ENCODE measurements around the gene ARHGAP15.

The ARHGAP15 gene

GRCh38 chr2:143692967-143693366 lies 563.7 kb downstream of the ARHGAP15 start:
- TF ChIP-seq EP300 (IDR thresholded peaks at IDR 0.05; ENCODE audit: borderline replicate concordance) (no peak), FOXM1 (IDR thresholded peaks at IDR 0.05; ENCODE audit: borderline replicate concordance, low read depth) (no peak), TAF1 (IDR thresholded peaks at IDR 0.05; ENCODE audit: low read depth) (no peak), NFIC (IDR thresholded peaks at IDR 0.05) (no peak), CEBPB (IDR thresholded peaks at IDR 0.05) (no peak), CREB1 (IDR thresholded peaks at IDR 0.05; ENCODE audit: low read depth) (no peak), TCF12 (IDR thresholded peaks at IDR 0.05; ENCODE audit: low read depth) (no peak), REST (IDR thresholded peaks at IDR 0.05; ENCODE audit: low read depth) (no peak), MAX (IDR thresholded peaks at IDR 0.05) (no peak), YY1 (IDR thresholded peaks at IDR 0.05; ENCODE audit: low read depth) (no peak), EGR1 (IDR thresholded peaks at IDR 0.05) (no peak), RAD21 (IDR thresholded peaks at IDR 0.05; ENCODE audit: low read depth) (no peak), ZBTB7A (IDR thresholded peaks at IDR 0.05; ENCODE audit: low read depth) (no peak), TEAD4 (IDR thresholded peaks at IDR 0.05) (no peak)
- TF ChIP-seq, protein P1, sequence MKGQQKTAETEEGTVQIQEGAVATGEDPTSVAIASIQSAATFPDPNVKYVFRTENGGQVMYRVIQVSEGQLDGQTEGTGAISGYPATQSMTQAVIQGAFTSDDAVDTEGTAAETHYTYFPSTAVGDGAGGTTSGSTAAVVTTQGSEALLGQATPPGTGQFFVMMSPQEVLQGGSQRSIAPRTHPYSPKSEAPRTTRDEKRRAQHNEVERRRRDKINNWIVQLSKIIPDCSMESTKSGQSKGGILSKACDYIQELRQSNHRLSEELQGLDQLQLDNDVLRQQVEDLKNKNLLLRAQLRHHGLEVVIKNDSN (IDR thresholded peaks at IDR 0.05): no peak

DNA sequence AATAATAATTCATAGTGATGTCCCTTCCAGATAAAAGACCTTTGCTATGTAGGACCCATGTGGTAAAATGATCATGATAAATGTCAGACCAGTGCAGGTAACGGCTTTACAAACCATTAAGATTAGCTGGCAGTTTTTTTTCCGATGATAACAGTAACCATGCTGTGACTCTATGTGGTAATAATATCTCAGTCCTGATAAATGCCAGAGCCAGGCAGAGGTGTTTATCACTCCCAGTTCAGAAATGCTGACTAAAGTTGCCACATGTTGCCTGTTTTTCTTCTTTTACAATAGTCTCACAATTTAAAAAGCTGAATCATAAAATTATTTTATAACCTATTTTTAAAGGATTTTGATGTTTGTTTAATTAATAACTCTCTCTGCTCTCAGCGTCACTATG lies 565.1 kb downstream of the ARHGAP15 start:
- TF ChIP-seq MAX (IDR thresholded peaks at IDR 0.05) (no peak), EP300 (IDR thresholded peaks at IDR 0.05; ENCODE audit: borderline replicate concordance) (no peak), TEAD4 (IDR thresholded peaks at IDR 0.05) (no peak)

- TF ChIP-seq TEAD4 (IDR thresholded peaks at IDR 0.05): no peak
- no peak for TF ChIP-seq MAX (IDR thresholded peaks at IDR 0.05)
- TF ChIP-seq NFIC (IDR thresholded peaks at IDR 0.05): no peak
- no peak for TF ChIP-seq YY1 (IDR thresholded peaks at IDR 0.05; ENCODE audit: low read depth)
Observed at GRCh38 chr2:143696651-143697050, 567.4 kb downstream of the ARHGAP15 start.

DNA sequence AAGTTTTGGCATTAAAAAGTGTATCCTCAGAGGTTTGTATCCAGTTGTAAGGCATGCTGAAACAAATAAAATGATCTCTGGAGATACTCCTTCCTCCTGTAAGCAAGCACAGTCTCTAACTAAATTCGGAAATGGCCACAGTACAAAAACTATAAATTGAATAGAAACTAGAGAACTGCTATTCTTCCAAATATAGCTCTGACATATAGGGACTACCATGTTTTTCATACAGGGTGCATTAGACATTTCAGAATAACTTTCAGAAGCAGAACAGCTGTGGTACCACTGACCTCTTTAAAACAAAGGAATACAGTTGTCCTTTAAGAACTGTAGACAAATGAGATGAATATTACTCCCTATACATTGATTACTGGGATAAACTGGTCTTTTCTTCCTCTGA lies 568.5 kb downstream of the ARHGAP15 start:
- TF ChIP-seq NFIC (IDR thresholded peaks at IDR 0.05) (no peak), TAF1 (IDR thresholded peaks at IDR 0.05; ENCODE audit: low read depth) (no peak), RAD21 (IDR thresholded peaks at IDR 0.05; ENCODE audit: low read depth) (no peak), MAX (IDR thresholded peaks at IDR 0.05) (no peak), YY1 (IDR thresholded peaks at IDR 0.05; ENCODE audit: low read depth) (no peak)

- TF ChIP-seq CREB1 (IDR thresholded peaks at IDR 0.05; ENCODE audit: low read depth): no peak
- TF ChIP-seq NFIC (IDR thresholded peaks at IDR 0.05): no peak
- no peak for TF ChIP-seq ZBTB7A (IDR thresholded peaks at IDR 0.05; ENCODE audit: low read depth)
- TF ChIP-seq TAF1 (IDR thresholded peaks at IDR 0.05; ENCODE audit: low read depth): no peak
Observed at GRCh38 chr2:143698352-143698751, 569.1 kb downstream of the ARHGAP15 start.

DNA sequence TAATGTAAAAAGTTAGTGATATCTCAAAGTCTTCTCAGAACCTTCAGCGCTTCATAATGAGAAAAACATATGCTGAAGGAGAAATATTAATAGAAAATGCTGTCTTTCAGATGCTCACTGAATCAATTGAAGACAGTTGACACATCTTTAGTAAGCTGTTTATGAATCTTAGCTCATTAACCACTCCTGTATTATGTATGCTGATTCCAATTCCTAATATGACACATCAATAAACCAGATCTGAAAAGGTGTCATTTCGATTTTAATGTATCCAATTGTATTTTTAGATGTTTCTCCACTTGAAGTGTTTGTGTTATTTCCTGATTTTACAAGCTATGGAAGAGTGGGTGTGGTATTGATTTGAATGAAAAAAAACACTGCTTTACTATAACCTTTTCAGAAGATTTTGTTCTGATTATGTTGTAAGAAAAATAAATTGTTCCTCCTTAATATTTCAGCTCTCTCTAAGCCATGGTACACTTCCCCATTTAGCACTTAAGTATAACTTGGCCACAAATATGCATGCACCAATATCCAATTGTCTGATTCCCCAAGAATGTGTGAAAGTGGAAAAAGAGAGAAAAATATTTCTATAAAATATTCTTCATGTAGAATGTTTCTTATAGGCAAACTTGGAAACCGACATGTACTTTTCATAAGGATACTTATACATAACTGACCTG lies 569.8 kb downstream of the ARHGAP15 start:
- TF ChIP-seq TCF12 (IDR thresholded peaks at IDR 0.05; ENCODE audit: low read depth): no peak
- no peak for TF ChIP-seq NFIC (IDR thresholded peaks at IDR 0.05)
- TF ChIP-seq CREB1 (IDR thresholded peaks at IDR 0.05; ENCODE audit: low read depth): no peak
- no peak for TF ChIP-seq EP300 (IDR thresholded peaks at IDR 0.05; ENCODE audit: borderline replicate concordance)

- TF ChIP-seq TAF1 (IDR thresholded peaks at IDR 0.05; ENCODE audit: low read depth) (no peak), NFIC (IDR thresholded peaks at IDR 0.05) (no peak), RAD21 (IDR thresholded peaks at IDR 0.05; ENCODE audit: low read depth) (no peak), YY1 (IDR thresholded peaks at IDR 0.05; ENCODE audit: low read depth) (no peak), FOXM1 (IDR thresholded peaks at IDR 0.05; ENCODE audit: borderline replicate concordance, low read depth) (no peak), TEAD4 (IDR thresholded peaks at IDR 0.05) (no peak), MAX (IDR thresholded peaks at IDR 0.05) (no peak)
- TF ChIP-seq, protein P1 (IDR thresholded peaks at IDR 0.05): no peak
Observed at GRCh38 chr2:143700865-143701264, 571.6 kb downstream of the ARHGAP15 start.

GRCh38 chr2:143701785-143702184 lies 572.6 kb downstream of the ARHGAP15 start:
- TF ChIP-seq MAX (IDR thresholded peaks at IDR 0.05) (no peak), YY1 (IDR thresholded peaks at IDR 0.05; ENCODE audit: low read depth) (no peak)

Data from Ishikawa (cell line).